Keratinocyte (primary cell): ENCODE results near the gene RSL1D1.

Source experiments
- CTCF ChIP-seq, 3 experiments: IDR thresholded peaks in 1 of 3; conservative IDR thresholded peaks in 1 of 3; optimal IDR thresholded peaks in 1 of 3; 2 replicates in 2 of 3; 3 replicates in 1 of 3; pipeline versions ENCODE3 to v1.5.1; 2011; ENCODE audit warnings: low read length in 3 of 3, mild to moderate bottlenecking in 3 of 3, moderate library complexity in 2 of 3, control low read depth in 1 of 3, inconsistent platforms in 1 of 3; ENCODE audit not compliant: insufficient read depth in 2 of 3; ENCODE audit errors: extremely low read depth in 1 of 3
- EZH2 ChIP-seq: IDR thresholded peaks from one replicate; pipeline ENCODE4 v1.6.1; 2012; ENCODE audit warnings: inconsistent platforms, mild to moderate bottlenecking, low read length, moderate library complexity

GRCh38 chr16:11884035-11884434, 32.7 kb upstream of the RSL1D1 start:
- TF ChIP-seq CTCF (optimal IDR thresholded peaks at IDR 0.05 in 1 of 3, IDR thresholded peaks at IDR 0.05 in 1 of 3, conservative IDR thresholded peaks at IDR 0.05 in 1 of 3; ENCODE audit: extremely low read depth in 1 of 3, insufficient read depth in 2 of 3, low read length in 3 of 3): no peak
- TF ChIP-seq EZH2: no peak
